Measurements from ENCODE around the gene CHAD.

Gene CHAD

GRCh38 chr17:50472286-50472685 lies 3.6 kb upstream of the CHAD start:
- no peak for DNase-seq

DNA sequence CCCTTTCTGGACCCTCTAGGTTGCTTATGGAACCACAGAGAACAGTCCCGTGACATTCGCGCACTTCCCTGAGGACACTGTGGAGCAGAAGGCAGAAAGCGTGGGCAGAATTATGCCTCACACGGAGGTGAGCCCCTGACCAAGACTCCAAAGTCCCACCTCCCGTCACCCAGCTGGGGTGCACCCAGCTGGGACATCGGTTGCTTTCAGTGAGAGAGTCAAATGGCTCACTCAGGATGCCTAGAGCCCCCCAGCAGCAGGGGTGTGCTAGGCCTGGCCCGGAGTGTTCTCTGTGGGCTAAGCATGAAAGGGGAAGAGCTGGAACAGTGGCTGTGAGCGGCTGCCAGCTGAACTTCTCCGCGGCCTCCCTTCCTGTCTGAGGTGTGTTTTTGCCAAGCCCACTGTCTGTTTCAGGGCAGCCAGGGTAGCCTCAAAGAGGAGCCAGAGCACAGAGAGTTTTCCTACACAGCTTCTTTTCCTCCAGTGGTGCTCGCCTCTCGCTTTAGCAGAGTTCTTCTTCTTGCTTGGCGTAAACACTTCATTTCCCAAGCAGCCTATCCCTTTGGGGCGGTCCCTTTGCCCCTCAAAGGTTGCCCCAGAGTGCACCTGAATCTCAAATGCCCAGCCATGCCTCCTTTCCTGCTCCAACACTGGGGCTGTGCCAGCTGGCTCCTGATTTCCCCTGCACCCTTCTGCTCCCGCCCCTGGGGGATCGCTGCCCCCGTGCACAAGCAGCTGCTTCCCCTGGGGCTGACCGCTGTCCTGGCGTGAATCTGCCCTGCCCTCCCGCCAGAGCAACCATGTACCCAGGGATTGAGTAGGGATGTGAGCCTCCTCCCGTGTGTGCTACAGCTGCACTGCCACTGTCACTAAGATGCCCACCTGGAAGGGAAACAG lies 2.6 kb upstream of the CHAD start:
- no peak for DNase-seq

DNA sequence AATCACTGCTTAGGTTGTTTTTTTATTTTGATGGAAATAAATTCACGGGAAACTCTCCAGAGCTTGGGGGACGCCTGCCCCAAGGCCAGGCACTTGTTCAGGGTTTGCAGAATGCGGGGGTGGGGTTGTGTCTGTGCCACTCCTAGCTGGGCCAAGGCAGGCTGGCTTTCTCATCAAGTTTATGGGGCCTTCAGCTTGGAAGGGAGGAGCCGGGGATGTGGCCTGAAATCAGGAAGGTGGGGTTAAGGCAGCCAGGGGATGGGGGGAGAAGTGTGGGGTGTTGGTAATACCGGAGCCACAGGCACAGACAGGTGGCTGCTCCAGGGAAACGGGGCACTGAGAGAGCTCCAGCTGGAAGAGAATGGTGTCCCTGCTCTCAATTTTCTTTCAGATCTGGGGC lies 1.7 kb upstream of the CHAD start:
- DNase-seq, result no peak

GRCh38 chr17:50469671-50470305 lies 1.1 kb upstream of the CHAD start:
- DNase-seq, result no peak

- DNase-seq, result no peak
Observed at GRCh38 chr17:50469208-50469605, 527 bp upstream of the CHAD start.

GRCh38 chr17:50467855-50468303 lies 801 bp downstream of the CHAD start:
- no peak for DNase-seq

DNA sequence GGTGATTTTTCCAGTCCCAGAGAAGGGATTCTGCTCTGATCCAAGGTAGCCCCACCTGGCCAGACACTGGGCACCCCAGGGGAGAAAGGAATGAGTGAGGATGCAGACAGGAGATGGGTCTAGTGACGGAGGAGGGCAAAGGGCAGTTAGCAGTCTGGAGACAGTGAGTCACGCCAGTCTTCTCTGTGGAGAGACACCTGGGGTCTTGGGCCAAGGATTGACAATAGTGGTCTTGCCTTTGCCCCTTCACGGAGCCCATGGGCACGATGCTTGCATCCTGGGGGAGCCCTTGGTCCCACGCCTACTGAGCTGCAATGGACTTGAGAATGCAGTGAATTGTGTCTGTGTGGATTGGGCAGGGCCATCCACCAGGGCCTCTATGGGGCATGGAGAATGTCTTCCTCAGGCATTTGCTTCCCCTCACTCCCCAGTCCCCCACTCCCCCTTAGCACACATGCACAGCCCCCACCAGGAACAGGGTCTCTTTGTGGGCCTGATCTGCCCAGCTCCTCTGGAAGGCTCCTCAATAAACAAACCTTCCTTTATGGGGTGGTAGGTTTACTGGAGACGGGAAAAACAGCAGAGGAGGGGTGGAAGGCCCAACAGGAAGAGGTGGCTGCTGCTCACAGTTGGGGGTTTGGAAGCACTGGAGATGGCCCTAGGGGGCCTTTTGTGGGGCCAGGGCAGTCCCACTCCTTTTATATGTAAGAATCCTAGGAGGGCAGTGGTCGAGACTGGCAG lies 1.4 kb downstream of the CHAD start:
- no peak for DNase-seq

- no peak for DNase-seq
Observed at GRCh38 chr17:50466371-50467113, 2.1 kb downstream of the CHAD start.

GRCh38 chr17:50465635-50466034 lies 3.0 kb downstream of the CHAD start:
- no peak for DNase-seq

DNA sequence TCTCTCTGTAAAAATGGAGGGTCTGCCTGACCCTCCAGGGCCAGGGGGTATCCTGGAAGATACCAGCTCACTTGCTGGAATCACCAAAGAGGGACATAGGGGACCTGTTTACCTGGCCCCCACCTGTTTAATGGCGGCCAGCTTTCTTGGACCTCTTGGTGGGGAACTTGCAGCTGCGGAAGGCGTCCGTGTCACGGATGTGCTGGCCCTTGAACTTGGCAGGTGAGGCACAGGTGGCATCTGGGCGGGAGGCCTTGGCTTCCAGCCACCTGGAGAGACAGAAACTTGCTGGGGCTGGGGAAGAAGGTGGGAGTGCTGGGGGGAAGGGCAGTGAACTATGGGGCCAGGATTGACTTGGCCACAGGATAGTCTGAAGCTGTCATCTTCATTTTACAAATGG lies 3.5 kb downstream of the CHAD start:
- DNase-seq, result no peak

DNA sequence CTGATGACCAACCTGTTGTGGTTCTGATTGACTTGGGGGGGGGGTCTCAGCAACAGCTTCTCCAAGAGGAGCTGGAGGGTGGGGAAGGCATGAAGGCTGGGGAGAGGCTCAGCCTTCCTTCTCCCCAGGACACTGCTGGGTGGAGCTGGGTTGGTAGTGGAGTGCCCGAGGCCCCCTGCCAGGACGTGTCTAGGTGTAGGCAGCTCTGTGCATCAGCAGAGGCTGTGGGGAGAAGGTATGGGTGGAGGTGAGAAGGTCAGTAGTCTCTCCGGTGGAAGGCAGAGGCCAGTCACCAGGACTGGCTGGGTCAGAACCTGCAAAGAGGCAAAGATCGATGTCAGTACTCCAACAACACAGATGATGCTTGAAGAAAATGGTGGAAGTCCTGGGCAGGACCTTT lies 3.9 kb downstream of the CHAD start:
- DNase-seq, result no peak

DNA sequence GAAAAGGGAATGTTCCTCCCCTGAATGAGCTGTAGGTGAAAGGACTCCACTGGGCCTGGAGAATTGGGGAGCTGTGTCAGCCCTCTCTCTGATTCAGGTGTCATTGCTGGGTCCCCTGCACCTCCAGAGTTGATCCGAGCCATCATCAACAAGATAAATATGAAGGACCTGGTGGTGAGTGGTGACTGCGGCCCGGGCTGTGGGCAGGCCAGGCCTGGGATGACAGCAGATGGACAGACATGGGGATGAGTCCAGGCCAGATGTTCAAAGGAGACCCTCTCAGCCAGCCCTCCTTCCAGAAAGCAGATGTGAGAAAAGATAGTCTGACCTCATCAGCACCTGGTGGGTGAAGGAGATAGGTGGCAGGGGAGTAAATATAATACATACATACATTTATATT lies 4.6 kb downstream of the CHAD start:
- no peak for DNase-seq

- no peak for DNase-seq
Observed at GRCh38 chr17:50462446-50462845, 6.2 kb downstream of the CHAD start.

DNA sequence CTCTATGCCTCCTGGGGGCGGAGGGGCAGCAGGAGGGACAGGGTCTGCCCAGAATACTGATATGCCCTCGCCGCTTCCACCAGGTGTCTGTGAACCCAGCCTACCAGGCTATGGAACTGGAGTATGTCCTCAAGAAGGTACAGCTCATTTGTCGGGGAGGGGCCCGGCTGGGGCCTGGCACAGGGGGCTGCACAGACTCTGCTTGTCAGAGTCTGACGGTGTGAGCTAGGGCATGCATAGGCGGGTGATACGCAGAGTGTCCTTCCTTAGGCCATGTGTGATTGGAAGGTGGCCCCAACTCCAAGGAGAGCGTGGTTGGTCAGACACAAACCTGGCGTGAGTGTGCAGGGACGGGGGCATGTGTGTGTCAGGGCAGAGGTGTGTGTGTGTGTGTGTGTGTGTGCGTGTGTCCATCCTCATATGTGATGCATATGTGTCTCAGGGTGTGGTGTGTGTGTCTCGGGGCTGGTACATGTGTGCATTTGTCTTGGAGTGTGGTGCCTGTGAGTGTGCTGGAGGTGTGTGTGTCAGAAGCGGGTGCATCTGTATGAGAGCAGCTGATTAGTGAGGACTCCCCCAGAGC lies 7.0 kb downstream of the CHAD start:
- DNase-seq, result no peak

DNA sequence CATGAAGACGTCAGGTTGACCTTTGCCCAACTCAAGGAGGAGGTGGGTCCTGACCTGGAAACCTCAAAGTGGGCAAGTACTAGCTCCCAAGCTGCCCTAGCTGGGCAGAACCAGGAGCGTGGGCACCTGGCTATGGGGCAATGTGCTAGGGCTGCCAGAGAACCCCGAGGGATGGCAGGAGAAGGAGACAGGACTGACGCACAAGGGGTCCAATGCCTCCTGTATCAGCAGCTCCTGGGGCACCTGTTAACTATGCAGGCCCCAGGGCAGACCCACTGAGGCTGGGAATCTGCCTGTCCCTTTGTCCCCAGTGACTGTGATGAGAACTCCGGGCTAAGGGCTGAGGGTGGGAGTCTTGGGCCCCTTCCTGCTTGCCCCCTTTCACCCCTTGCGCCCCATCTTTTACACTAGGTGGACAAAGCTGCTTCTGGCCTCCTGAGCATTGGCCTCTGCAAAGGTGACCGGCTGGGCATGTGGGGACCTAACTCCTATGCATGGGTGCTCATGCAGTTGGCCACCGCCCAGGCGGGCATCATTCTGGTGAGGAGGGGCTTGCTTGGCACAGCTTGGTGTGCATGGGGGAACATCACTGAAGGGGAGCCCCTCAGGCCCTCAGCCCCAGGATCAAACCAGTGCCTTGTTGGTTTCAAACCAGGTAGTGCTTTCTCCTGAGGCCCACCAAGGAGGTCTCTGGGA lies 7.7 kb downstream of the CHAD start:
- DNase-seq, result no peak

GRCh38 chr17:50459756-50460155 lies 8.9 kb downstream of the CHAD start:
- no peak for DNase-seq

DNA sequence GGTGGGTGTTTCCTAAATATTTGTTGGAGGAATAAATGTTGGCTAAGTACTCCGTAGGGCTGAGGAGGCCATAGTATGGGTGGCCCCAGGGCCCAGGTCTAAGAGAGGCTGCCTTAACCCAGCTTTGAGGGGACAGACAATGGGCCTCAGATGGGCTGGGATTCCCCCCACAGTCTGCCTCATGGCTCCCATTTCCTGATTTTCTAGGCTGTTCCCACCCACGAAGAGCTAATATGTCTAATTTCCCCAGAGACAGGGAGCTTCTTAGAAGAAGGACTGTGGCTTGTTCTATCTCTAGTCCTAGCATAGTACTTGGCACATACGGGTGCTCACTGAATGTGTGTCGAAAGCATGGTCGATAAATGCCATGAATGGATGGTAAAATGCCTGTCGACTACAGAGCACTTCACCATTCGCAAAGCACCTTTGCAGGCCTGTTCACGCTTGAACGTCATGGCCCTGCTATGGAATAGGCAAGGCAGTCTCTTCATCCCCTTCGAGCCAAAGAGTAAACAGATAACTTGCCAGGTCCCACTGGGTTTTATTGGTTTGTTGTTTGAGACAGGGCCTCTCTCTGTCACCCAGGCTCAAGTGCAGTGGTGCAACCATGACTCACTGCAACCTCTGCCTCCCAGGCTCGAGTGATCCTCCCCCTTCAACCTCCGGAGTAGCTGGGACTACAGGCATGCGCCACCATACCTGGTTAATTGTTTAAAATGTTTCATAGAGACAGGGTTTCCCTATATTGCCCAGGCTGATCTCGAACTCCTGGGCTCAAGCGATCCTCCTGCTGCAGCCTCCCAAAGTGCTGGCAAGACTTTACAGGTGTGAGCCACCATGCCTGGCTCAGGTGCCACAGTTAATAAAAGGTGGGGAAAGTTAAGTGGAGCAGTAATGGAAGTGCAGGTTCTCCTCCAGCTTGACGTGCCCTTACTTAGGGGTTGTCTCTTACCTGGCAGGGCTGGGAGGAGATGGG lies 9.7 kb downstream of the CHAD start:
- no peak for DNase-seq

DNA sequence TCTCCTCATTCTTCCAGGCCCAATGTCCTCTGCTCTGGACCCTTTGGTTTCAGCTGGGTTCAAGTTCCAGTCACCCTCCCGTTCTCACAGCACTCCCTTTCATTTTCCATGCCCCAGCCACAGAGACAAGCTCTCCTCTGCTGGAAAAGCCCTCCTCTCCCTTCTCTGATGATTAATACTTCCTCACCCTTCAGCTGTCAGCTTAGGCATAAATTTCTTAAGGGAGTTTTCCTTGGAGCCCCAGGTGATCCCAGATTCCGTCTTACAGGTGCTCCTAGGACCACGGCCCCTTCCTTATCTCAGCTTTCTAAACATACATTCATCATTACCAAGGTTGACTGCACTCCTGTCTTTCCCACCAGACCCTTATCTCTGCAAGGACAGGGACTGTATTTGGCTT lies 10.4 kb downstream of the CHAD start:
- no peak for DNase-seq

DNA sequence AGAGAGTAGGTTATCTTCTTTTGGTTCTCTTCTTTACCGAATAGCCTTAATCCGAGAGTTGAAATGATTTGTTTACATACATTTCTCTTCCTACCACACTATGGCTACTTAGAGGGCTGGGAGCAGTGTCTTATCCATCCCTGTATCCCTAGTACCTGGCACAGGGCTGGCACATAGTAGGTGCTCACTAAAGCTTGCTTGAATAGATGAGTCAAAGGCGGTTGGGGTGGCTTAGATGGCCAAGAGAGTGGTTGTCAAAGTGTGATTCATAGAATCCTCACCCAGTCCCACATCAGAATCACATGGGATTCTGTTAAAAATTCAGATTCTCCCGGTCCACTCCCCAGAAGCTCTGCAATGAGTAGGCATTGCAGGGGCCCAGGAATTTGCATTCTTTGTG lies 11.1 kb downstream of the CHAD start:
- DNase-seq, result no peak

DNA sequence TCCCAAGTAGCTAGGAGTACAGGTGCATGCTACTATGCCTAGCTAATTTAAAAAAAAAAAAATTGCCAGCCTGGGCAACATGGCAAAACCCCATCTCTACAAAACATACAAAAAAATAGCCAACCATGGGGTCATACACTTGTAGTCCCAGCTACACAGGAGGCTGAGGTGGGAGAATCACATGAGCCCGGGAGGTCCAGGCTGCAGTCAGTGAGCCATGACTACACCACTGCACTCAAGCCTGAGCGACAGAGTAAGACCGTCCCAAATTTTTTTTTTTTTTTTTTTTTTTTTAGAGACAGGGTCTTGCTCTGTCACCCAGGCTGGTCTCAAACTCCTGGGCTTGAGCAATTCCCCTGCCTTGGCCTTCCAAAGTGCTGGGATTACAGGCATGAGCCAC lies 14.8 kb downstream of the CHAD start:
- no peak for DNase-seq

Measured in KG1 (cell line).